ENCODE measurements around the gene PRIMPOL. TPM values are rescaled to one million over a fixed set of nuclear protein-coding genes. Genes with fewer than 3 reads are reported as not detected.
A peak's percentile ranks its signal among the peaks of the same experiment; 100 is the strongest.
"Not testable (repeated sequence)": the region's sequence is repeated elsewhere in the genome, so short reads cannot be mapped to it uniquely, and the experiment has no call there.

The PRIMPOL gene
- total RNA-seq (13.1 TPM), polyA plus RNA-seq (ENCODE audit: insufficient read depth, low read depth, low replicate concordance) (10.9 TPM)
- long read RNA-seq, donor 1, partial matches to known transcripts = 0 of 1 reads
- long read RNA-seq, donor 1, other reads (novel, unspliced or antisense) = 0 of 1 reads
- long read RNA-seq, donor 2, transcript PRIMPOL-208 (3 exons, 498 nt) = major isoform, 8 of 11 reads
- long read RNA-seq, donor 2, partial matches to known transcripts = 0 of 11 reads
- long read RNA-seq, donor 2, other reads (novel, unspliced or antisense) = 0 of 11 reads
- long read RNA-seq, donor 3, transcript PRIMPOL-208 (3 exons, 498 nt) = major isoform, 5 of 15 reads
- long read RNA-seq, donor 3, partial matches to known transcripts = 9 of 15 reads
- long read RNA-seq, donor 3, other reads (novel, unspliced or antisense) = 0 of 15 reads
- long read RNA-seq, donor 4, partial matches to known transcripts = 10 of 36 reads
- long read RNA-seq, donor 4, other reads (novel, unspliced or antisense) = 25 of 36 reads
- long read RNA-seq, donor 5 = 0 reads
- long read RNA-seq, donor 6, partial matches to known transcripts = 0 of 4 reads
- long read RNA-seq, donor 6, other reads (novel, unspliced or antisense) = 0 of 4 reads
- long read RNA-seq, donor 7, partial matches to known transcripts = 1 of 7 reads
- long read RNA-seq, donor 7, other reads (novel, unspliced or antisense) = 2 of 7 reads
- long read RNA-seq, donor 8, partial matches to known transcripts = 0 of 3 reads
- long read RNA-seq, donor 8, other reads (novel, unspliced or antisense) = 0 of 3 reads
- long read RNA-seq, donor 9, partial matches to known transcripts = 0 of 2 reads
- long read RNA-seq, donor 9, other reads (novel, unspliced or antisense) = 0 of 2 reads
- long read RNA-seq, donor 10, transcript PRIMPOL-208 (3 exons, 498 nt) = major isoform, 6 of 7 reads
- long read RNA-seq, donor 10, partial matches to known transcripts = 0 of 7 reads
- long read RNA-seq, donor 10, other reads (novel, unspliced or antisense) = 0 of 7 reads

- Histone ChIP-seq H3K27ac (ENCODE audit: low read depth in 2 of 2, low read length in 2 of 2) (peak within 1 kb of the TSS; percentile 96 to 97), H3K36me3 (ENCODE audit: control insufficient read depth in 2 of 3, insufficient read depth in 3 of 3, low read length in 3 of 3) (no peaks in the 10 kb centered on the region), H3K9ac (ENCODE audit: low read length in 3 of 3) (peak within 1 kb of the TSS; percentile 86 to 96 (median 93)), H3K9me3 (ENCODE audit: control insufficient read depth in 2 of 3, insufficient read depth in 1 of 3, low read length in 3 of 3) (no peaks in the 10 kb centered on the region), H3K4me1 (ENCODE audit: control insufficient read depth in 2 of 3, insufficient read depth in 2 of 3, low read depth in 1 of 3, low read length in 3 of 3) (peaks cover 3 to 22% (median 19%) of the 10 kb centered on the region in 3 donors), H3K27me3 (ENCODE audit: control insufficient read depth, insufficient read depth, low read length) (no peaks in the 10 kb centered on the region), H3K4me3 (ENCODE audit: low read length in 3 of 3) (peak within 1 kb of the TSS; percentile 91 to 95 (median 91))
- peak; percentile 24 for TF ChIP-seq CTCF (IDR thresholded peaks at IDR 0.05; ENCODE audit: borderline replicate concordance, extremely low read depth, insufficient read depth)
- intact Hi-C loops (cut with DNase I) = no loop called here
- no peak for FAIRE-seq
- DNase-seq = peak; percentile 96 to 99 (median 98)
Observed at GRCh38 chr4:184649026-184649970, at the start of gene PRIMPOL, which contains the start of gene CASP3. TSS of gene PRIMPOL (plus strand) at chr4:184649738. CDS start at chr4:184657141, 7,403 bp downstream. TSS of gene CASP3 (minus strand) at chr4:184649447. CDS start at chr4:184638453, 10,994 bp downstream.

- H3K9me3 ChIP-seq (ENCODE audit: control insufficient read depth in 2 of 3, insufficient read depth in 1 of 3, low read length in 3 of 3); DNase-seq; FAIRE-seq; H3K27me3 ChIP-seq (ENCODE audit: control insufficient read depth, insufficient read depth, low read length); H3K9ac ChIP-seq (ENCODE audit: low read length in 3 of 3); H3K36me3 ChIP-seq (ENCODE audit: control insufficient read depth in 2 of 3, insufficient read depth in 3 of 3, low read length in 3 of 3); H3K4me1 ChIP-seq (ENCODE audit: control insufficient read depth in 2 of 3, insufficient read depth in 2 of 3, low read depth in 1 of 3, low read length in 3 of 3); H3K4me3 ChIP-seq (ENCODE audit: low read length in 3 of 3); H3K27ac ChIP-seq (ENCODE audit: low read depth in 2 of 2, low read length in 2 of 2); intact Hi-C loops (cut with DNase I): not testable (repeated sequence)
Observed at GRCh38 chr4:184600982-184601381, 48.6 kb upstream of the PRIMPOL start.

GRCh38 chr4:184602857-184603256 is 46.7 kb upstream of the PRIMPOL start:
- H3K27ac ChIP-seq (ENCODE audit: low read depth in 2 of 2, low read length in 2 of 2); FAIRE-seq; H3K36me3 ChIP-seq (ENCODE audit: control insufficient read depth in 2 of 3, insufficient read depth in 3 of 3, low read length in 3 of 3); H3K27me3 ChIP-seq (ENCODE audit: control insufficient read depth, insufficient read depth, low read length); H3K9ac ChIP-seq (ENCODE audit: low read length in 3 of 3); H3K9me3 ChIP-seq (ENCODE audit: control insufficient read depth in 2 of 3, insufficient read depth in 1 of 3, low read length in 3 of 3); H3K4me1 ChIP-seq (ENCODE audit: control insufficient read depth in 2 of 3, insufficient read depth in 2 of 3, low read depth in 1 of 3, low read length in 3 of 3); intact Hi-C loops (cut with DNase I); DNase-seq; H3K4me3 ChIP-seq (ENCODE audit: low read length in 3 of 3): not testable (repeated sequence)

GRCh38 chr4:184607429-184607828 is 42.1 kb upstream of the PRIMPOL start:
- H3K4me3 ChIP-seq (ENCODE audit: low read length in 3 of 3); intact Hi-C loops (cut with DNase I); H3K27ac ChIP-seq (ENCODE audit: low read depth in 2 of 2, low read length in 2 of 2); H3K27me3 ChIP-seq (ENCODE audit: control insufficient read depth, insufficient read depth, low read length); H3K4me1 ChIP-seq (ENCODE audit: control insufficient read depth in 2 of 3, insufficient read depth in 2 of 3, low read depth in 1 of 3, low read length in 3 of 3); FAIRE-seq; H3K9me3 ChIP-seq (ENCODE audit: control insufficient read depth in 2 of 3, insufficient read depth in 1 of 3, low read length in 3 of 3); H3K36me3 ChIP-seq (ENCODE audit: control insufficient read depth in 2 of 3, insufficient read depth in 3 of 3, low read length in 3 of 3); H3K9ac ChIP-seq (ENCODE audit: low read length in 3 of 3); DNase-seq: not testable (repeated sequence)

All from kidney (tissue), 22 donors.